A549 (cell line): ENCODE results near the gene ACKR1.

Experiments used
- CEBPB ChIP-seq, 2 experiments: fragments of >200 bp in 1 of 2; sonication (Bioruptor Twin) in 1 of 2; formaldehyde crosslinking in 1 of 2; IDR thresholded peaks; 2 replicates each; pipeline ENCODE4 v1.6.1; 2012 to 2016
- HOXB13 ChIP-seq: fragments of 250-450 bp; sonication (Bioruptor Pico); IDR thresholded peaks from 2 replicates; pipeline ENCODE4 v1.5.0; 2020; ENCODE audit warnings: low read depth, mild to moderate bottlenecking, moderate library complexity
- JUNB ChIP-seq: fragments of >200 bp; sonication (Bioruptor Twin); formaldehyde crosslinking; IDR thresholded peaks from 2 replicates; pipeline ENCODE4 v1.6.1; 2016
- POLR2A ChIP-seq: IDR thresholded peaks from 2 replicates; pipeline ENCODE4 v1.6.1; 2012; ENCODE audit warnings: mild to moderate bottlenecking, low read length
- RARB ChIP-seq: fragments of 250-450 bp; sonication (Bioruptor Pico); IDR thresholded peaks from 2 replicates; pipeline ENCODE4 v1.8.0; 2021; ENCODE audit warnings: mild to moderate bottlenecking, moderate library complexity
- SMC3 ChIP-seq: fragments of >200 bp; sonication (Bioruptor Twin); formaldehyde crosslinking; IDR thresholded peaks from 3 replicates; pipeline ENCODE4 v1.6.1; 2018; ENCODE audit warnings: inconsistent platforms
- TF ChIP-seq, protein P1 (sequence below): fragments of >200 bp; sonication (Bioruptor Twin); formaldehyde crosslinking; IDR thresholded peaks from 3 replicates; pipeline ENCODE4 v1.5.1; 2016
- TF ChIP-seq, protein P2 (sequence below): IDR thresholded peaks from 2 replicates; pipeline ENCODE4 v1.6.1; 2012
- TF ChIP-seq, protein P3 (sequence below): IDR thresholded peaks from 2 replicates; pipeline ENCODE4 v1.6.1; 2012
- TF ChIP-seq, protein P4 (sequence below): fragments of 250-450 bp; sonication (Bioruptor Pico); IDR thresholded peaks from 2 replicates; pipeline ENCODE4 v1.5.0; 2021; ENCODE audit warnings: mild to moderate bottlenecking, moderate library complexity, borderline replicate concordance
- TF ChIP-seq, protein P5 (sequence below): fragments of 200-600 bp; sonication (generic); IDR thresholded peaks from 2 replicates; pipeline ENCODE4 v1.6.1; 2016; ENCODE audit warnings: antibody characterized with exemption, mild to moderate bottlenecking, moderate library complexity

DNA sequence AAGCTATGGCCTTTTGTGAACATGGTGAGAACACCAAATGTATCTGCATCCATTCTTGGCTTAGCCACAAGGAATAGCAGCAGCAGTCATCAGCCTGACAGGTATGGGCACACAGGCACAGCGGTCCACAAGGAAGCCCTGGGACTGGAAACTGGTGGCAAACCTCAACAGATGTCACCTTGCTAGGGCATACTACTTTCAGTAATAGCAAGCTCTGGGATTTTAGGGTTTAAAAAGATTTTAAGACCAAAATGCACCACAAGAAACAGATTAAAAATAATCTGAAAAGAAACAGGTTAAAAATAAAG lies 43.0 kb upstream of the ACKR1 start:
- TF ChIP-seq, protein P1, sequence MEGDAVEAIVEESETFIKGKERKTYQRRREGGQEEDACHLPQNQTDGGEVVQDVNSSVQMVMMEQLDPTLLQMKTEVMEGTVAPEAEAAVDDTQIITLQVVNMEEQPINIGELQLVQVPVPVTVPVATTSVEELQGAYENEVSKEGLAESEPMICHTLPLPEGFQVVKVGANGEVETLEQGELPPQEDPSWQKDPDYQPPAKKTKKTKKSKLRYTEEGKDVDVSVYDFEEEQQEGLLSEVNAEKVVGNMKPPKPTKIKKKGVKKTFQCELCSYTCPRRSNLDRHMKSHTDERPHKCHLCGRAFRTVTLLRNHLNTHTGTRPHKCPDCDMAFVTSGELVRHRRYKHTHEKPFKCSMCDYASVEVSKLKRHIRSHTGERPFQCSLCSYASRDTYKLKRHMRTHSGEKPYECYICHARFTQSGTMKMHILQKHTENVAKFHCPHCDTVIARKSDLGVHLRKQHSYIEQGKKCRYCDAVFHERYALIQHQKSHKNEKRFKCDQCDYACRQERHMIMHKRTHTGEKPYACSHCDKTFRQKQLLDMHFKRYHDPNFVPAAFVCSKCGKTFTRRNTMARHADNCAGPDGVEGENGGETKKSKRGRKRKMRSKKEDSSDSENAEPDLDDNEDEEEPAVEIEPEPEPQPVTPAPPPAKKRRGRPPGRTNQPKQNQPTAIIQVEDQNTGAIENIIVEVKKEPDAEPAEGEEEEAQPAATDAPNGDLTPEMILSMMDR = no peak
- TF ChIP-seq CEBPB (IDR thresholded peaks at IDR 0.05) (no peak), POLR2A (no peak), HOXB13 (CRISPR knock-in tag) (no peak), RARB (CRISPR knock-in tag) (no peak), SMC3 (no peak), JUNB (no peak)
- TF ChIP-seq, protein P2, sequence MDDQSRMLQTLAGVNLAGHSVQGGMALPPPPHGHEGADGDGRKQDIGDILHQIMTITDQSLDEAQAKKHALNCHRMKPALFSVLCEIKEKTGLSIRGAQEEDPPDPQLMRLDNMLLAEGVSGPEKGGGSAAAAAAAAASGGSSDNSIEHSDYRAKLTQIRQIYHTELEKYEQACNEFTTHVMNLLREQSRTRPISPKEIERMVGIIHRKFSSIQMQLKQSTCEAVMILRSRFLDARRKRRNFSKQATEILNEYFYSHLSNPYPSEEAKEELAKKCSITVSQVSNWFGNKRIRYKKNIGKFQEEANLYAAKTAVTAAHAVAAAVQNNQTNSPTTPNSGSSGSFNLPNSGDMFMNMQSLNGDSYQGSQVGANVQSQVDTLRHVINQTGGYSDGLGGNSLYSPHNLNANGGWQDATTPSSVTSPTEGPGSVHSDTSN = no peak
- TF ChIP-seq, protein P3, sequence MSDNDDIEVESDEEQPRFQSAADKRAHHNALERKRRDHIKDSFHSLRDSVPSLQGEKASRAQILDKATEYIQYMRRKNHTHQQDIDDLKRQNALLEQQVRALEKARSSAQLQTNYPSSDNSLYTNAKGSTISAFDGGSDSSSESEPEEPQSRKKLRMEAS = no peak
- TF ChIP-seq, protein P4, sequence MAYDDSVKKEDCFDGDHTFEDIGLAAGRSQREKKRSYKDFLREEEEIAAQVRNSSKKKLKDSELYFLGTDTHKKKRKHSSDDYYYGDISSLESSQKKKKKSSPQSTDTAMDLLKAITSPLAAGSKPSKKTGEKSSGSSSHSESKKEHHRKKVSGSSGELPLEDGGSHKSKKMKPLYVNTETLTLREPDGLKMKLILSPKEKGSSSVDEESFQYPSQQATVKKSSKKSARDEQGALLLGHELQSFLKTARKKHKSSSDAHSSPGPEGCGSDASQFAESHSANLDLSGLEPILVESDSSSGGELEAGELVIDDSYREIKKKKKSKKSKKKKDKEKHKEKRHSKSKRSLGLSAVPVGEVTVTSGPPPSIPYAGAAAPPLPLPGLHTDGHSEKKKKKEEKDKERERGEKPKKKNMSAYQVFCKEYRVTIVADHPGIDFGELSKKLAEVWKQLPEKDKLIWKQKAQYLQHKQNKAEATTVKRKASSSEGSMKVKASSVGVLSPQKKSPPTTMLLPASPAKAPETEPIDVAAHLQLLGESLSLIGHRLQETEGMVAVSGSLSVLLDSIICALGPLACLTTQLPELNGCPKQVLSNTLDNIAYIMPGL (CRISPR knock-in tag) = no peak
- TF ChIP-seq, protein P5, sequence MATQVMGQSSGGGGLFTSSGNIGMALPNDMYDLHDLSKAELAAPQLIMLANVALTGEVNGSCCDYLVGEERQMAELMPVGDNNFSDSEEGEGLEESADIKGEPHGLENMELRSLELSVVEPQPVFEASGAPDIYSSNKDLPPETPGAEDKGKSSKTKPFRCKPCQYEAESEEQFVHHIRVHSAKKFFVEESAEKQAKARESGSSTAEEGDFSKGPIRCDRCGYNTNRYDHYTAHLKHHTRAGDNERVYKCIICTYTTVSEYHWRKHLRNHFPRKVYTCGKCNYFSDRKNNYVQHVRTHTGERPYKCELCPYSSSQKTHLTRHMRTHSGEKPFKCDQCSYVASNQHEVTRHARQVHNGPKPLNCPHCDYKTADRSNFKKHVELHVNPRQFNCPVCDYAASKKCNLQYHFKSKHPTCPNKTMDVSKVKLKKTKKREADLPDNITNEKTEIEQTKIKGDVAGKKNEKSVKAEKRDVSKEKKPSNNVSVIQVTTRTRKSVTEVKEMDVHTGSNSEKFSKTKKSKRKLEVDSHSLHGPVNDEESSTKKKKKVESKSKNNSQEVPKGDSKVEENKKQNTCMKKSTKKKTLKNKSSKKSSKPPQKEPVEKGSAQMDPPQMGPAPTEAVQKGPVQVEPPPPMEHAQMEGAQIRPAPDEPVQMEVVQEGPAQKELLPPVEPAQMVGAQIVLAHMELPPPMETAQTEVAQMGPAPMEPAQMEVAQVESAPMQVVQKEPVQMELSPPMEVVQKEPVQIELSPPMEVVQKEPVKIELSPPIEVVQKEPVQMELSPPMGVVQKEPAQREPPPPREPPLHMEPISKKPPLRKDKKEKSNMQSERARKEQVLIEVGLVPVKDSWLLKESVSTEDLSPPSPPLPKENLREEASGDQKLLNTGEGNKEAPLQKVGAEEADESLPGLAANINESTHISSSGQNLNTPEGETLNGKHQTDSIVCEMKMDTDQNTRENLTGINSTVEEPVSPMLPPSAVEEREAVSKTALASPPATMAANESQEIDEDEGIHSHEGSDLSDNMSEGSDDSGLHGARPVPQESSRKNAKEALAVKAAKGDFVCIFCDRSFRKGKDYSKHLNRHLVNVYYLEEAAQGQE = no peak
